ENCODE measurements around the gene MYL10.

GRCh38 chr7:101620395-101620794 is 8.7 kb downstream of the MYL10 start:
- TF ChIP-seq CTCF (IDR thresholded peaks at IDR 0.05) = no peak
- no peak for TF ChIP-seq POLR2A (IDR thresholded peaks at IDR 0.05)
